SH-SY5Y (cell line): ENCODE measurements around the gene NPS.

Source experiments
- GATA2 ChIP-seq: IDR thresholded peaks from 2 replicates; pipeline ENCODE4 v1.6.1; 2011; ENCODE audit warnings: mild to moderate bottlenecking, low read depth, low read length
- GATA3 ChIP-seq: IDR thresholded peaks from 2 replicates; pipeline ENCODE4 v1.6.1; 2011; ENCODE audit warnings: low read depth, mild to moderate bottlenecking, low read length, moderate library complexity

GRCh38 chr10:127549009-127549408, at the start of gene NPS:
- TF ChIP-seq GATA3, result no peak
- no peak for TF ChIP-seq GATA2
